ENCODE data around the gene SIN3A.

Gene SIN3A

DNA sequence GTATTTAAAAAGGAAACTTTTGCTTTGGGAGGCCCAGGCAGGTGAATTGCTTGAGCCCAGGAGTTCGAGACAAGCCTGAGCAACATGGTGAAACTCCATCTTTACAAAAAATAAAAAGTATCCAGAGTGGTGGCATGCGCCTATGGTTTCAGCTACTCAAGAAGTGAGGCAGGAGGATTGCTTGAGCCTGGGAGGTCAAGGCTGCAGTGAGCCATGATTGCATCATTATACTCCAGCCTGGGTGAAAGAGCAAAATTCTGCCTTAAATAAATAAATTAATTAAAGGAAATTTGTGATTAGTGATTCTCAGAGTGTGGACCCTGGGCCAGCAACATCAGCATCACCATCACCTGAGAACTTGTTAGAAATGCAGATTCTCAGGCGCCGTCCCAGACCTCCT lies 125.6 kb downstream of the SIN3A start:
- no peak overlapping the region for H3K4me3 ChIP-seq (ENCODE audit: low read length)
- TF ChIP-seq, protein P1, sequence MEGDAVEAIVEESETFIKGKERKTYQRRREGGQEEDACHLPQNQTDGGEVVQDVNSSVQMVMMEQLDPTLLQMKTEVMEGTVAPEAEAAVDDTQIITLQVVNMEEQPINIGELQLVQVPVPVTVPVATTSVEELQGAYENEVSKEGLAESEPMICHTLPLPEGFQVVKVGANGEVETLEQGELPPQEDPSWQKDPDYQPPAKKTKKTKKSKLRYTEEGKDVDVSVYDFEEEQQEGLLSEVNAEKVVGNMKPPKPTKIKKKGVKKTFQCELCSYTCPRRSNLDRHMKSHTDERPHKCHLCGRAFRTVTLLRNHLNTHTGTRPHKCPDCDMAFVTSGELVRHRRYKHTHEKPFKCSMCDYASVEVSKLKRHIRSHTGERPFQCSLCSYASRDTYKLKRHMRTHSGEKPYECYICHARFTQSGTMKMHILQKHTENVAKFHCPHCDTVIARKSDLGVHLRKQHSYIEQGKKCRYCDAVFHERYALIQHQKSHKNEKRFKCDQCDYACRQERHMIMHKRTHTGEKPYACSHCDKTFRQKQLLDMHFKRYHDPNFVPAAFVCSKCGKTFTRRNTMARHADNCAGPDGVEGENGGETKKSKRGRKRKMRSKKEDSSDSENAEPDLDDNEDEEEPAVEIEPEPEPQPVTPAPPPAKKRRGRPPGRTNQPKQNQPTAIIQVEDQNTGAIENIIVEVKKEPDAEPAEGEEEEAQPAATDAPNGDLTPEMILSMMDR (IDR thresholded peaks at IDR 0.05; ENCODE audit: insufficient read depth, low read depth, low read length, missing control alignments), result no peak

DNA sequence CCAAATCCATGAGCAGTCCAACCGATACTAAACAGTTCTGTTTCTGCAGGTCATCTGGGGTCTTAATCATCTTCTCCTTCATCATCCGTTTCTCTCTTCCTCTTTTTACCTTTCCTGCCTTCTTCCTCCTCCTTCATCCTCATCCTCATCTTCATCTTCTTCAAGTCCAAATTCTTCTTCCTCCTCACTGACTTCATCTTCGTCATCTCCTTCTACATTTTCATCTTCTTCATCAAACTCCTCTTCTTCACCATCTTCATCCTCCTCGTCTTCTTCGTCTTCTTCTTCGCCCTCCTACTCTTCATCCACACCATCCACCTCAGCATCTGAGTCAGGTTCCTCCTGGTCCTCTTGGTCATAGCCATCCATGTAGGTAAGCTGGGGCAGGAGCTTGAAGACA lies 129.8 kb downstream of the SIN3A start:
- TF ChIP-seq, protein P1 (IDR thresholded peaks at IDR 0.05; ENCODE audit: insufficient read depth, low read depth, low read length, missing control alignments), result no peak
- H3K4me3 ChIP-seq (ENCODE audit: low read length), result no peak overlapping the region
- DNase-seq (ENCODE audit: low read depth), result no peak

More for the DNA sequence above, 125.6 kb downstream of the SIN3A start:
- no peak for DNase-seq (ENCODE audit: low read depth)
